WI38 (cell line): Measurements from ENCODE around the gene GDPD2.
A peak's percentile ranks its signal among the peaks of the same experiment; 100 is the strongest.

Experiments
- H3K4me3 ChIP-seq: 2 replicates; pipeline ENCODE4 v1.5.1; 2011; ENCODE audit warnings: low read depth, mild to moderate bottlenecking, control low read depth, low read length
- CTCF ChIP-seq: IDR thresholded peaks from 2 replicates; pipeline ENCODE4 v1.5.1; 2012; ENCODE audit warnings: low read depth, mild to moderate bottlenecking, control low read depth, low read length

Gene GDPD2

GRCh38 chrX:70456256-70456655, 33.1 kb downstream of the GDPD2 start:
- H3K4me3 ChIP-seq: peak overlapping the region; percentile 61
- no peak for TF ChIP-seq CTCF

GRCh38 chrX:70461026-70461425, 37.9 kb downstream of the GDPD2 start:
- H3K4me3 ChIP-seq: no peak overlapping the region
- no peak for TF ChIP-seq CTCF

GRCh38 chrX:70464051-70464450, 40.9 kb downstream of the GDPD2 start:
- no peak for TF ChIP-seq CTCF
- no peak overlapping the region for H3K4me3 ChIP-seq

- TF ChIP-seq CTCF: no peak
- H3K4me3 ChIP-seq: no peak overlapping the region
Measured at GRCh38 chrX:70466968-70467367, 43.9 kb downstream of the GDPD2 start.

GRCh38 chrX:70468709-70469108, 45.6 kb downstream of the GDPD2 start:
- H3K4me3 ChIP-seq: no peak overlapping the region
- TF ChIP-seq CTCF: no peak

GRCh38 chrX:70470850-70471289, 47.8 kb downstream of the GDPD2 start:
- no peak overlapping the region for H3K4me3 ChIP-seq
- TF ChIP-seq CTCF: no peak

GRCh38 chrX:70476166-70476933, 53.2 kb downstream of the GDPD2 start:
- H3K4me3 ChIP-seq: no peak overlapping the region
- no peak for TF ChIP-seq CTCF
